Cardiac septum (tissue), 1 donor: ENCODE data around the gene REXO1. TPM values are rescaled to one million over a fixed set of nuclear protein-coding genes. Genes with fewer than 3 reads are reported as not detected.
A peak's percentile ranks its signal among the peaks of the same experiment; 100 is the strongest.

Source experiments
- DNase-seq: peaks from one replicate; pipeline ENCODE4 v3.0.0-alpha.2; 2020; ENCODE audit warnings: low spot score
- intact Hi-C: fragments of 100-400 bp; cut with DNase I; formaldehyde crosslinking; loops from one replicate; pipeline ENCODE4 v1.14.0; 2022
- total RNA-seq: library from RNA; stranded (reverse); fragmentation: NEBNext Ultra II Directional; extraction: Animal tissue kit (Norgen Biotek cat#: 25700); gene quantifications from one replicate; pipeline ENCODE4 v1.2.1, GENCODE V29; 2021
- donor health status: DM: no; HTN: no; CAD: no.

Gene REXO1
- total RNA-seq, 1 donor from 2014 or later, result 16.7 TPM

- no peak for DNase-seq
- intact Hi-C loops, result no loop called here
These were observed 11.1 kb downstream of the REXO1 start for GRCh38 chr19:1837222-1837565.

GRCh38 chr19:1836458-1837221 lies 11.6 kb downstream of the REXO1 start:
- no peak for DNase-seq
- intact Hi-C loops, result no loop called here

GRCh38 chr19:1833540-1833939 lies 14.7 kb downstream of the REXO1 start:
- intact Hi-C loops, result no loop called here

GRCh38 chr19:1832046-1832663 lies 16.1 kb downstream of the REXO1 start:
- DNase-seq, result no peak
- intact Hi-C loops, result no loop called here

More at GRCh38 chr19:1833540-1833939, 14.7 kb downstream of the REXO1 start:
- no peak for DNase-seq

- intact Hi-C loops, result no loop called here
- DNase-seq, result no peak
These were observed 17.3 kb downstream of the REXO1 start for GRCh38 chr19:1830978-1831377.

- intact Hi-C loops, result no loop called here
- DNase-seq, result no peak
These were observed 17.7 kb downstream of the REXO1 start for GRCh38 chr19:1830568-1830967.

- no peak for DNase-seq
- intact Hi-C loops, result no loop called here
These were observed 18.3 kb downstream of the REXO1 start for GRCh38 chr19:1829958-1830357.

- DNase-seq, result no peak
- intact Hi-C loops, result no loop called here
These were observed 19.7 kb downstream of the REXO1 start for GRCh38 chr19:1828279-1829238.

GRCh38 chr19:1827566-1828278 lies 20.6 kb downstream of the REXO1 start:
- intact Hi-C loops, result no loop called here
- no peak for DNase-seq

GRCh38 chr19:1826557-1827521 lies 21.4 kb downstream of the REXO1 start:
- intact Hi-C loops, result no loop called here
- DNase-seq, result no peak

GRCh38 chr19:1825909-1826556 lies 22.2 kb downstream of the REXO1 start:
- intact Hi-C loops, result no loop called here
- DNase-seq, result peak; percentile 89

GRCh38 chr19:1824252-1824622 lies 24.0 kb downstream of the REXO1 start:
- no peak for DNase-seq
- intact Hi-C loops, result no loop called here

GRCh38 chr19:1823539-1824251 lies 24.6 kb downstream of the REXO1 start:
- intact Hi-C loops, result no loop called here

GRCh38 chr19:1823020-1823419 lies 25.3 kb downstream of the REXO1 start:
- intact Hi-C loops, result no loop called here
- DNase-seq, result no peak

More at GRCh38 chr19:1823539-1824251, 24.6 kb downstream of the REXO1 start:
- no peak for DNase-seq

- no peak for DNase-seq
- intact Hi-C loops, result no loop called here
These were observed 26.1 kb downstream of the REXO1 start for GRCh38 chr19:1822210-1822609.

- no peak for DNase-seq
- intact Hi-C loops, result no loop called here
These were observed 28.7 kb downstream of the REXO1 start for GRCh38 chr19:1819341-1820255.
